ENCODE measurements around the gene ZNF677.
"Not testable (repeated sequence)": the region's sequence is repeated elsewhere in the genome, so short reads cannot be mapped to it uniquely, and the experiment has no call there.

ZNF677 gene

DNA sequence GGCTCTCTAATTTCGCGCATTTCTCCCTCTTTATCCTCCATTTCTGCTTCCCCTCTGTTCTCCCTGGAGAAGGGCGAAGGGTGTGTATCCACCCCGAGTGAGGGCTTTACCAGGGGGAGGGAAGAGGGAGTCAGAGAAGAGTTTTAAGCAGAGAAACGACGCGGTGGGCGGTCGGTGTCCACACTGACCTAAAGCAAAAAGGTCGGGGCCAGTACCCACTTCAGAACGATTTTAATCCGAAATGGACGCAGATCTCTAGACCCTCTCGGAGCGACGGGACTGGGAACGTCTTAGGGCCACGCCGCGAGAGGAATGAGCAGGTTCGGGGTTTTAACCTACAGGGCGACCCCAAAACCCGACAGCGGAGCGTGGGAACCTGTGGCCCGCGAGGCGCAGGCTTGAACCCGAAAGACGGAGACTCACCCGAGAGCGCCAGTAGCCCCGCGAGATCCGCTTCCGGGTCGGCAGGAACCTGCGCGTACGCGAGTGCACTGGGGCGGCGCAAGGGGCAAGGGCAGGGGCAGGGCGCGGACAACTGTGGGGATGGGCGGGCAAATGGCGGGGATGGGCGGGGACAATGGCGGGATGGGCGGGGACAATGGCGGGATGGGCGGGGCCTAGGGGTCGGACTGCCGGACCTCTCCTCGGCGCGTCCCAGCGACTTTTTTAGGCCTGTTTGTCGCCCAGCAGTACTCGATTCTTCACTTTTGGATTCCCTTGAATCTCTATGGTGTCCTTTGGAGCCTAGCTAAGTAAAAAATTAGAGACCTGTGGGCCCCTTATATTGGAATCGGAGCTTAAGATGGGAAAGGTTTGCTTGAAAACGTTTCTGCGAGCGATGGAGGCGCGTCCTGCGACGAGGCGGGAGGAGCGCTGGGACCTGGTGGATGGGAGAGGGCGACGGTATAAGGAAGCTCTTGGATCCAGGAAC lies at the start of gene ZNF677:
Gene ZNF677, minus strand, starts transcription at position 463 of the 931 bp plus-strand sequence. CDS start 3,323 bp downstream, outside the sequence.
- Histone ChIP-seq H3K27ac (peak within 1 kb of the TSS; percentile 75 to 76), H3K4me3 (peak within 1 kb of the TSS; percentile 84)
- TF ChIP-seq, protein P1, sequence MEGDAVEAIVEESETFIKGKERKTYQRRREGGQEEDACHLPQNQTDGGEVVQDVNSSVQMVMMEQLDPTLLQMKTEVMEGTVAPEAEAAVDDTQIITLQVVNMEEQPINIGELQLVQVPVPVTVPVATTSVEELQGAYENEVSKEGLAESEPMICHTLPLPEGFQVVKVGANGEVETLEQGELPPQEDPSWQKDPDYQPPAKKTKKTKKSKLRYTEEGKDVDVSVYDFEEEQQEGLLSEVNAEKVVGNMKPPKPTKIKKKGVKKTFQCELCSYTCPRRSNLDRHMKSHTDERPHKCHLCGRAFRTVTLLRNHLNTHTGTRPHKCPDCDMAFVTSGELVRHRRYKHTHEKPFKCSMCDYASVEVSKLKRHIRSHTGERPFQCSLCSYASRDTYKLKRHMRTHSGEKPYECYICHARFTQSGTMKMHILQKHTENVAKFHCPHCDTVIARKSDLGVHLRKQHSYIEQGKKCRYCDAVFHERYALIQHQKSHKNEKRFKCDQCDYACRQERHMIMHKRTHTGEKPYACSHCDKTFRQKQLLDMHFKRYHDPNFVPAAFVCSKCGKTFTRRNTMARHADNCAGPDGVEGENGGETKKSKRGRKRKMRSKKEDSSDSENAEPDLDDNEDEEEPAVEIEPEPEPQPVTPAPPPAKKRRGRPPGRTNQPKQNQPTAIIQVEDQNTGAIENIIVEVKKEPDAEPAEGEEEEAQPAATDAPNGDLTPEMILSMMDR (IDR thresholded peaks at IDR 0.05), result no peak
- DNase-seq (ENCODE audit: low spot score), result peak; percentile 90

DNA sequence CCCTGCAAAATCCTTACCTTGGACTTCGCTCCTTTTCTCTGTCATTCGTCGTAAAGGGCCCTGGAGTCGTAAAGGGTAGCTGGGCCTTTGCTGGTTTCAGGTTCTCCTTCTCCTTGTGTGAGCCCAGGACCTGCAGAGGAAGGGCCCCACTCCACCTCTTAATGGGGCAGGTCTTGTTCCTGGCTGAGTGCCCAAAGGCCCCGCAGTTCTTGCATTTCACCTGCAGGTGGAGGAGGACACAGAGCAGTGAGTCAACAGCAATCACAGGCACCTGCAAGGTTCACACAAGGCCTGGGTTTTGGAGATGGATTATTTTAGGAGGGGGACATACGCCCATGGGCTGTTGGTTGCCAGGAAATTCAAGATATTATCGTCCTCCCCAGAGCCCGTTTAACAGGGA lies 46.7 kb upstream of the ZNF677 start:
- DNase-seq (ENCODE audit: low spot score); H3K4me3 ChIP-seq; H3K27ac ChIP-seq: not testable (repeated sequence)

DNA sequence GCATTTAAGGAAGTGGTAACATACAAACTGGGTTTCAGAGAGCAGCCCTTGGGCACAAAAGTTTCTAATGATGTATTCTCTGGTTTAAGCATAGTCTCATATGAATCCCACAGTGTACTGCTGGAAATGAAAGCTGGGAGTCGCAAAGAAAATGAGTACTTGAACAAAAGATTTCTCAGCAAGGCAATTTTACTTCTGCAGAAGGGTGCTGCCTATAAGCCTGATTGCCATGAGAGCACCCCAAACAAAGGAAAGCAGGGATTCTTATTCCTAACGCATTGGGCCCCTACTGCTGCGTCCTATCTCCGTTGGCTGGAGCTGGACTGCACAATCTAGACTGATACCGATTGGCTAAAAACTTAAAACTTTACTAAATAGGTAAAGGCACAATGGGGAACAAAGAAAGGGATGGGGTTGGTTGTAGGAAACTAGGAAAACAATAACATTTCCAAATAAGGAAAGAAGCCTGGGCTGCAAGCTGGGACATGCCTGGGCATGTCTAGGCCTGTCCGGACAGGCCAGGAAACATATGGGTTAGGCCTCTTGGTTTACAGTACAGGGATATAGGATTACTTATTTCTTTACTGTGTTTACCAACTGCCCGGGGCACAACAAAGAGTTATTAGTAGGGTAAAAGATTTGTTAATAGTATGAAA lies 40.2 kb upstream of the ZNF677 start:
- TF ChIP-seq, protein P1 (IDR thresholded peaks at IDR 0.05), result no peak
- H3K4me3 ChIP-seq, result no peak overlapping the region
- H3K27ac ChIP-seq, result no peak overlapping the region
- DNase-seq (ENCODE audit: low spot score), result no peak

DNA sequence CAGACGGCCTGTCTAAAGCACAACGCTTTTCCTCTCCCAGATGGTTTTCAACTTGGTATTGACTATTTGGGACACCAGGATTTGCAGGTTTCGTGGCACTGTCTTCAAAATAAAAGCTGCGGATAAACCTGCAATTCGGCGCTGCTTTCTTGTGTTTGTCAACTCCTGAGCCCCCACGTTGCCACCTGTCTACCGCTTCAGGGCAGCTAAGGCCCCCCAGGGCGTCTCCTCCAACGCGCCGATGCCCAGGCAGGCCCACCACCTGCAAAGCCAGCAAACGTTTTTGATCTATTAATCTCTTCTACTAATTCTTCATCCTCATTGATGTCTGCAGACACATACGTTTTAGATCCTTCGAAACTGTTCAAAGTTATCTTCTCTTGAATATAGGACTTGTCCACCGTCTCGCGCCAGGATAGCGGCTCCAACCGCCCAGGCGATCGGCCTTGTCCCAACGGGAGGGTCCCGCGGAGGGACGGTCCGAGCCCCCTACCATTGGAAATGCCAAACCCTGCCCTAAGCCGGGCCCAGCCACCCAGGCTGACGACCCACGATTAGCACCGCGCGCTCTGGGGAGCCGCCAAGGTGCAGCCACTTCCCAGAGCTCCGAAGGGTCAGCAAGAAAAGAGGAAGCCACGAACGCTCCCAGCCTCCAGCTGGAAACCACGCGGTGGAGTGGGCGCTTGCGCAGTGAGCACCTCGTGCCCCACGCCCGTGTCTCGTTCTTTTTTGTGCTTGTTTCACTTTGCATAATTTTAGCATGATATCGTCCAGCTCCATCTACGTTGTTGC lies 36.3 kb upstream of the ZNF677 start:
- TF ChIP-seq, protein P1 (IDR thresholded peaks at IDR 0.05), result no peak
- DNase-seq (ENCODE audit: low spot score), result no peak
- Histone ChIP-seq H3K4me3 (no peak overlapping the region), H3K27ac (no peak overlapping the region)

DNA sequence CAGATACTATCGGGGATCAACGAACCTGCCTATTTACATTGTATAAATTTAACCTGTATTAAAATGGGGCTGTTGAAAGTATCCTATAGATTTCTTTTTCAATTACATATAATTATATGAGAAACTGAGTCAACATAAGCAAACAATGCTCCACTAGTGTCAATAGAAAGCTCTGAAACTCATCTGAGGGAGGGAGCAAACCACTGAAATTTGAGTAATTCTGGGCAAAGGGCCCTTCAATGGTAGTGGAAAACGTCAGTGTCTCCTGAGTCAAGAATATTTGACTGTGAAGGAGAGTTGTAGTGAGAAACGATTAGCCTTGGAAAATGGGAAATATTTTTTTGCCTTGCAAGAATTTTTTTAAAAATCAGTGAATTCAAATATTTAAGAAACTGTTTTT lies 30.4 kb upstream of the ZNF677 start:
- H3K27ac ChIP-seq, result no peak overlapping the region
- no peak overlapping the region for H3K4me3 ChIP-seq
- TF ChIP-seq, protein P1 (IDR thresholded peaks at IDR 0.05), result no peak
- DNase-seq (ENCODE audit: low spot score), result no peak

DNA sequence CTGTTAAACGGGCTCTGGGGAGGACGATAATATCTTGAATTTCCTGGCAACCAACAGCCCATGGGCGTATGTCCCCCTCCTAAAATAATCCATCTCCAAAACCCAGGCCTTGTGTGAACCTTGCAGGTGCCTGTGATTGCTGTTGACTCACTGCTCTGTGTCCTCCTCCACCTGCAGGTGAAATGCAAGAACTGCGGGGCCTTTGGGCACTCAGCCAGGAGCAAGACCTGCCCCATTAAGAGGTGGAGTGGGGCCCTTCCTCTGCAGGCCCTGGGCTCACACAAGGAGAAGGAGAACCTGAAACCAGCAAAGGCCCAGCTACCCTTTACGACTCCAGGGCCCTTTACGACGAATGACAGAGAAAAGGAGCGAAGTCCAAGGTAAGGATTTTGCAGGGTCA lies 27.3 kb upstream of the ZNF677 start:
- H3K27ac ChIP-seq; DNase-seq (ENCODE audit: low spot score); H3K4me3 ChIP-seq: not testable (repeated sequence)

DNA sequence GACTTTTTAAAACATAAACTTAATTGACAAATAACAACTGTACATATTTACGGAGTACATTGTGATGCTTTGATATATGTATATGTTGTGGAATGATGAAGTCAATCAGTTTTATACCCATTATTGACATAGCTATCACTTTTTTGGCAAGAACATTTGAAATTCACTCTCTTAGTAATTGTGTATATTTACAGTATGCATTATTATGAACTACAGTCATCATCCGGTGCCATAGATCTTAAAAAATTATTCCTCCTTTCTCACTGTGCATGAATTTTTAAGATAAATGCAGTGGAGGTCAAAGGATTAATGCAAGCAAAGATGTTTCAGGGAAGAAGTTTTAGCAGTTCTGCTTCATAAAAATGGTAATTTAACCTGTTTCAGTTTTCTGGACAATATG lies 20.8 kb upstream of the ZNF677 start:
- DNase-seq (ENCODE audit: low spot score), result no peak

More for the DNA sequence above, 20.8 kb upstream of the ZNF677 start:
- Histone ChIP-seq H3K27ac (no peak overlapping the region), H3K4me3 (no peak overlapping the region)
- TF ChIP-seq, protein P1 (IDR thresholded peaks at IDR 0.05), result no peak
